Measurements from ENCODE around the gene GNG7.

GRCh38 chr19:2477141-2477710, 225.3 kb downstream of the GNG7 start:
- TF ChIP-seq BHLHE40 (IDR thresholded peaks at IDR 0.05; ENCODE audit: borderline replicate concordance) (no peak), L3MBTL2 (conservative IDR thresholded peaks at IDR 0.05) (no peak), HDGF (IDR thresholded peaks at IDR 0.05; ENCODE audit: borderline replicate concordance) (no peak), FOXM1 (IDR thresholded peaks at IDR 0.05; ENCODE audit: borderline replicate concordance) (no peak), SP1 (IDR thresholded peaks at IDR 0.05) (no peak), FOXK2 (IDR thresholded peaks at IDR 0.05) (no peak), SUZ12 (IDR thresholded peaks at IDR 0.05) (no peak), TARDBP (IDR thresholded peaks at IDR 0.05) (no peak), FOXA1 (IDR thresholded peaks at IDR 0.05) (no peak), ARNT (IDR thresholded peaks at IDR 0.05) (no peak), LEF1 (IDR thresholded peaks at IDR 0.05; ENCODE audit: borderline replicate concordance) (no peak), NFRKB (IDR thresholded peaks at IDR 0.05) (no peak)
